Right lung (tissue), 5 donors: Measurements from ENCODE around the gene PAX8. TPM values are rescaled to one million over a fixed set of nuclear protein-coding genes. Genes with fewer than 3 reads are reported as not detected.

Experiments used
- DNase-seq, 2 donors: peaks; one replicate each; pipeline ENCODE4 v3.0.0-alpha.2; 2013
- polyA plus RNA-seq, 5 donors: library from polyadenylated mRNA; unstranded; fragments of 120-200 nt; gene quantifications; one replicate each; pipeline versions ENCODE4 v1.2.1 to v1.2.3, GENCODE V29; 2013; ENCODE audit warnings: inconsistent platforms in 1 of 5, low replicate concordance in 1 of 5; ENCODE audit not compliant: insufficient read length in 5 of 5, insufficient read depth in 1 of 5

PAX8 gene
- polyA plus RNA-seq, 5 donors = 2.0 to 14.5 (median 4.4) TPM

GRCh38 chr2:113172721-113173541 is 105.8 kb downstream of the PAX8 start:
- no peak for DNase-seq

- DNase-seq = no peak
These were observed 107.2 kb downstream of the PAX8 start for GRCh38 chr2:113171334-113172075.

GRCh38 chr2:113169586-113169985 is 109.1 kb downstream of the PAX8 start:
- no peak for DNase-seq

- no peak for DNase-seq
These were observed 109.7 kb downstream of the PAX8 start for GRCh38 chr2:113169002-113169530.

GRCh38 chr2:113167962-113168340 is 110.8 kb downstream of the PAX8 start:
- no peak for DNase-seq

- DNase-seq = no peak
These were observed 111.4 kb downstream of the PAX8 start for GRCh38 chr2:113167115-113167932.

GRCh38 chr2:113166187-113166645 is 112.5 kb downstream of the PAX8 start:
- DNase-seq = no peak

Other genes with a start within 250 kb of the PAX8 start
- not detected for gene IL36B, start 226.1 kb downstream of the PAX8 start, polyA plus RNA-seq
- gene IL36RN, start 219.7 kb downstream of the PAX8 start, polyA plus RNA-seq = under 1 TPM in 2 of 5 donors, not detected in 3; 0.04 to 0.15 TPM
- not detected for gene IL1F10, start 211.0 kb downstream of the PAX8 start, polyA plus RNA-seq
- gene IL1RN, start 151.3 kb downstream of the PAX8 start, polyA plus RNA-seq = 1 to 10 TPM in 3 of 5 donors, under 1 TPM in 2; 0.21 to 1.5 (median 1.2) TPM
- gene PSD4, start 105.0 kb downstream of the PAX8 start, polyA plus RNA-seq = 10 to 100 TPM; 13.1 to 20.9 (median 19.2) TPM
- gene ZNG1B, start 158.8 kb upstream of the PAX8 start, polyA plus RNA-seq = 10 to 100 TPM; 38.1 to 59.7 (median 52.8) TPM
- gene FOXD4L1, start 219.7 kb upstream of the PAX8 start, polyA plus RNA-seq = under 1 TPM in 4 of 5 donors, not detected in 1; 0.13 to 0.25 (median 0.17) TPM